Measurements from ENCODE around the gene NPAS2.

DNA sequence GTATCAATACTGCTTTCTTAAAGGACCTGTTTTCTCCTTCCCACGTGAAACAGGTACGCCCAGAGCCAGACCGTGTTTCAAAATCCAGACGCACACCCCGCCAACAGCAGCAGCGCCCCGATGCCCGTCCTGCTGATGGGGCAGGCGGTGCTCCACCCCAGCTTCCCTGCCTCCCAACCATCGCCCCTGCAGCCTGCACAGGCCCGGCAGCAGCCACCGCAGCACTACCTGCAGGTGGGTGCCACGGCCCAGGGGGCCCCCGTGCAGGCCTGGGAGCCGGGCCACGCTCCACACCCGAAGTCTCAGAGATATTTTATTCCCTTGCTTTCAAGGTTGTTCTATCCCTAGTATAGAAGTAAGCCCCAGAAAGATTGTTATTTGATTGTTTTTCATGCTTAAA, 173.4 kb downstream of the NPAS2 start:
- no peak for TF ChIP-seq POLR2A (IDR thresholded peaks at IDR 0.05)
- TF ChIP-seq CTCF (IDR thresholded peaks at IDR 0.05), result no peak

Data from breast epithelium (tissue), 3 donors.